ENCODE measurements around the gene ZNF423.

The ZNF423 gene

DNA sequence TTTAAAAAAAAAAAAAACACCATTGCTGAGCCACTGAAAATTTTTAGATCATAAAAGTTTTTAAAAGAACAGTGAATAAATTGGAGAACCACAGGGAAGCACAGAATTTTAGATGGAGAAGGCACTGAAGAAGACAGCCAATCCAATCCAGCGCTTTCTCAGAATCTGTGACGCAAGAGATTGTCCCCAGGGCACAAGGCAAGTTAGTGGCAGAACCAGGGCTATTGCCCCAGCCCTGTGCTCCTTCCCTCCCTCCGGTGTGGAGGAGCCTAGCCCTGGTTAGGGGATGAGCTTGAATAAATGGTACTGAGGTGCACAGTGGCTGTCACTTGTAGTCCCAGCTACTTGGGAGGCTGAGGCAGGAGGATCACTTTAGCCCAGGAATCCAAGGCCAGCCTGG is 108.3 kb downstream of the ZNF423 start:
- no peak for DNase-seq

DNA sequence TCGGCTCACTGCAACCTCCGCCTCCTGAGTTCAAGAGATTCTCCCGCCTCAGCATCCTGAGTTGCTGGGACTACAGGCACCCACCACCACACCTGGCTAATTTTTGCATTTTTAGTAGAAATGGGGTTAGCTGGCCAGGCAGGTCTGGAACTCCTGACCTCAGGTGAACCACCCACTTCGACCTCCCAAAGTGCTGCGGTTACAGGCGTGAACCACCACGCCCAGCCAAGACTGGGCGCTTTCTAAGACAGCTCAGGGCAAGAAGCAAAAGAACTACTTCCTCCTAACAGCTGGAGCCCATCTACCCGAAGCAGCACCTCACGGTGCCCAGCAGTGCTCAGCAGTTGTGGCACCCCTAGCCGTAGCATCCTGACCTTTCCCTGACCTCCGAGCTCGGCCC is 109.4 kb downstream of the ZNF423 start:
- no peak for DNase-seq

DNA sequence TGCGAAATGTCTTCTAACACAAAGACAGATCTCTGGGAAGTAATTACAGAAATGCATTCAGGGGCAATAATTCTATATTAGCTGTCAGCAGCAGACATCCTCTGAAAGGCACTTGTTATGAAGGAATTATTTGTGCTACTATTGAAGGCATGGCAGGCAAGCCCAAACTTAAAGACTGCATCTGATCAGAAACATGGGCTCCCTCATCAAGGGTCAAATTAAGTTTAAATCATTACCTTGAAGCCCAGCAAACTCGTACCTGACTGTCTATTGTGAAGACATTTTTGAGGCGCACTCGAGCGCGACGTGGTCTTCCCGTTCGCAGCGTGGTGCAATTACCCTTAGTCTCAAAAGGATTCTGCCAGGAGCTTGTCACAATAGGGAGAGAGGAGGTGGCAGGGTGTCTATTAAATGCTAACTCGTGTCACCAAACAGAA is 110.6 kb downstream of the ZNF423 start:
- no peak for DNase-seq

DNA sequence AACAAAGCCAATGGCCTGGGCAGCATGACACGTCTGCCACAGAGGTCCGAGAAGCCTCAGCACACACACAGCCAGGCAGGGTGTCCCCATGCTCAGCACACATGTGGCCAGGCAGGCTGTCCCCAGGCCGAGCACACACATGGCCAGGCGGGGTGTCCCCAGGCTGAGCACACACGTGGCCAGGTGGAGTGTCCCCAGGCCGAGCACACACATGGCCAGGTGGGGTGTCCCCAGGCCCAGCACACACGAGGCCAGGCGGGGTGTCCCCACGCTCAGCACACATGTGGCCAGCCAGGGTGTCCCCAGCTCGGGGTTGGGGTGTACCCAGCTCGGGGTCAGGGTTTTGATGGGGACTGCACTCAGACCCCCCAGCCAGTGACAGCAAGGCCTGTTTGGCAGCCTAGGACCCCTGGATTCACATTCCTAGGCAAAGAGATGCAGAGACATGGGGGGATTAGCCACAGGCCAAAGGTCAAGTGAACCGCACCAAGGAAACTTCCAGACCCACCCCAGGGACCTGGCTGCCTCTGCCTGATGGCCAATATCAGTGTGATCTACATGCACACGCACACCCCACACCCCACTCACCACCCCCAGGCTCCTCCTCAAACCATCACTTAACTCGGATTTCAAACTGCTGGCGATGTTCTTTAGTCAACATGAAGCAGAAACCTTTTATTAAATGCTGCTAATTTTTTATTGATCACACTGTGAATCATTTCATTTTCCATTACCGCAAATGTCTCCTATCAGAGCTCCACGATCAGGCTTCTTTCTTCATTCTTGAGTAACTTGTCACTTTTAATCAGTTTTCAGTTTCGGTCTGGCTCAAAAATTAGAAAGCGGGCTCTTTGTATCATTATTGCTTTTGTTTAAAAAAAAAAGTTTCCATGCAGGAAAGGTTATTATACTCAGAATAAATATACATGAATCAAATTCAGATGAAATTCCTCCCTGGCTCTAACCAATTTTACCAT is 111.4 kb downstream of the ZNF423 start:
- no peak for DNase-seq

DNA sequence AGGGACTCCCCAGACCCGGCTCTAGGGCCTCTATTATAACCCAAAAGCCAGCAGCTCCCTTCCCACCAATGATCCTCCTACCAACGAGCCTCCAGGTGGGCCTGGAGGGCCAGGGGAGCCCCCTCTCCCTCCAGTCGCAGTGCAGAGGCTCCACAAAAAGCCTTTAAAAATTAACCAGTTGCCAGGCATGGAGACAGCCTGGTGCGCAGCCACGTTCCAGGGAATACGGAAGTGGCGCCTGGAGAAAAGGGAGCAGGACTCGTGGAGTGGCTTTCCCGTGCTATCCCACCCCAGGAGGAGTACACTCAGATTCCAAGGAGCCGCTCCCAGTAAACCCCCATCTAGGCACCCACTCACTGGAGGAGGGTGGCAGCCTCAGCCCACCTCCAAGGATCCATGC is 112.3 kb downstream of the ZNF423 start:
- DNase-seq, result no peak

DNA sequence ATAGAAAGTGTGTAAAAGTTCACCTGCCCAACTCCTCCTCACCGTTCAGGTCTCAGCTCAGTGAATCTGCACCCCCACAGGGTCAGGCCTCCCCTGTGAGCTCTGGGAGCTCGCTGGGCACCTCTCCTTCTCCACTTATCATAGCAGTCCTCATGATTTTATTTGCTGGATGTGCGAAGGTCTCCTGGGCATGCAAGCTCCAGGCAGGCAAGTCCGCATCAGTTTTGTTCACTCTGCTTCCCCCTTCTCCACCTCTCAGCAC is 112.8 kb downstream of the ZNF423 start:
- no peak for DNase-seq

DNA sequence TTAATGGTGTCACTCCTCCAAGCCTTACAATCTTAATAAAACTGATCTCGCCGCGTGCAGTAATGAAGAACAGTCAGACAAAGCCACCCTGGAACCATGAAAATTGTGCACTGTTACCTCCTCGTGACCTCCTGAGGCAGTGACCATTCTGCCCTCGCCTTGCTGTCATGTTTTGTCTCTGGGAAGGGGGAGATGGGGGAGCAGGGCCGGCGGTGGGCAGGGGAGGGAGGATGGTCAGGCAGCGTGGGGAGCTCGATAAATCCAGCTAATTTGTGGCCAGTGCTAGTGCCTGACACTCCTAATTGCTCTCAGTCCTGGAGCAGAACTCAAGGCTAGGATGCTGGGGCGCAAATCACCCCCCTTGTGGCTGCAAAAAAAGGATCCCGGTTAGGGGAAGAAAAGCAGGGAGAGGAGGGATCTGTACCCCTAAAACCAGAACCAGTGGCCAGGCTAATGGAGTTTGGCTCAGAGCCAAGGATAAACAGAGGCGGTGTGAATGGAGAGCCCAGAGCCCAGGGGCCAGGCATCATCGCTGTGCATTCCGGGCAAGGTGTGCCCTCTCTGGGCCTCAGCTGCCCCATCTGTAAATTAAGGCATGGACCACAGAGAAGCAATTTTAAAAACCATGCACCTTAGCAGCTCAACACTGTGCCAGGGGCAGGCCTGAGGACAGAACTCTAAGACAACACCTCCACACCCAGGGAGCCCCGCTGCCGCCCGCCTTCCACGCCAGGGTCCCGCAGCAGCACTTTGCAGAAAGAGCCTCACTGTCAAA is 113.3 kb downstream of the ZNF423 start:
- DNase-seq, result no peak

DNA sequence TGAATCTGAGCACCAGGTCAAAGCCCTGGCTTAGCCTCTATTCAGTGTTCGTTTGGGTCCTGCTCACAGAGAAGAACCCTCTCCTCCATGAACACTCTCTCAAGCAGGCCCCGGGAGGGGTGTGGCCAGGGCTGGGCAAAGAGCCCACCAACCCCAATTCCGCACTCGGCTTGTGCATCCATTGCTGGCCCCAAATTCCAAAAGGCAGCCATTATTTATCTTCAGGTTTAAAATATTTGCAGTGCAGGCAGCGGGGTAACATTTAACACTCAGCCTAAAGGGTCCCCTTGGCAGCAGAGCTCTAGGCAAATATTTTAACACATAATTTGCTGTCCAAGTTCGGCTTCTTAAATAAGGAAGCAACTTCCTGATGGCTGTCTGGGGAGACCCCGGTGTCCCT is 115.7 kb downstream of the ZNF423 start:
- DNase-seq, result no peak

DNA sequence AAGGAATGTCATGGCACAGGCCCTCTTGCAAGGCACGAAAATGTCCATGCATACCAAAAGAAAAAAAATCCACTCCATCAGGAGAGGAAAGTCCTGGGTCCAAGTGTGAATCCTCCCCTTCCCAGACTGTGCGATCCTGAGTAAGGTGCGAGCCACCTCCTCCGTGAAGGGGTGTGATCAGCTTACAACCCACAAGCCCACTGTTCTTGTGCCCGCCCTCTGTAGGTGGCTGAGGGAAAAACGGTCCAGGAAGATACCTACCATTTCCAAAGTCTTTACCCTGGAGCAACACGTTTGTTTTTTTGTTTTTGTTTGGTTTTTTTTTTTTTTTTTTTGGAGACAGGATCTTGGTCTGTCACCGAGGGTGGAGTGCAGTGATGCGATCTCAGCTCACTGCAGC is 116.5 kb downstream of the ZNF423 start:
- DNase-seq, result no peak

DNA sequence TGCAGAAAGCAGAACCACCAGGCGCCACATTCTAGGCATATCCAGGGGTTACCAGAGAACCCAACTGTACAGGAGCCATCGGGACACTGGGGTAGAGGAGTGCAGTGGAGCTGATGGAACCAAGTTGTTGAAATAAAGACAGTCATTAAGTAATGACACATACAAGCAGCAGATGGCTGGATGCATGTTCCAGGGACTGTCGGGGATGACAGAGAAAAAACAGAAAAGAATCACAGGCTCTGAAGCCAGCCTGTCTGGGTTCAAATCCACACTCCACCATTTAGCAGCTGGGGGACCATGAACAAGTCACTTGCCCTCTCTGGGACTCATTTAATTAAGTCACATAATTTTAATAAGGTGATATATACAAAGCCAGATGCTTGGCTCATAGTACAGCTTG is 117.1 kb downstream of the ZNF423 start:
- no peak for DNase-seq

DNA sequence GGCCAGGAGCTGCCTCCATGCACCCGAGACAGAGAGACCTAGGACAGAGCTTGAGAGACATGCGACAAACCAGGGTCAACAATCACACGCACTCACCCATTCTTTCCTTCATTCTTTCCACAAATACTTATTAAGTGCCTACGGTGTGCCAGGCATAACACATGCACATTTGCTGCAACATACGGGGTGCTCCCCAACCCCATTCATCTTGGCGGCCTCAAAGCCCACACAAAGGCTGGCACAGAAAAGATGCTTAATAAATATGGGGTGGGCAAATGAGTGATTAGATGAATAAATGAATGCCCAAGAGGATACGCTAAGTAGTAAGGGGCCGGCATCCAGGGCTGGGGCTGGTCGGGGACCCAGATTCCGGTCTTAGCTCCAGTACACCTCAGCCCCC is 117.9 kb downstream of the ZNF423 start:
- no peak for DNase-seq

DNA sequence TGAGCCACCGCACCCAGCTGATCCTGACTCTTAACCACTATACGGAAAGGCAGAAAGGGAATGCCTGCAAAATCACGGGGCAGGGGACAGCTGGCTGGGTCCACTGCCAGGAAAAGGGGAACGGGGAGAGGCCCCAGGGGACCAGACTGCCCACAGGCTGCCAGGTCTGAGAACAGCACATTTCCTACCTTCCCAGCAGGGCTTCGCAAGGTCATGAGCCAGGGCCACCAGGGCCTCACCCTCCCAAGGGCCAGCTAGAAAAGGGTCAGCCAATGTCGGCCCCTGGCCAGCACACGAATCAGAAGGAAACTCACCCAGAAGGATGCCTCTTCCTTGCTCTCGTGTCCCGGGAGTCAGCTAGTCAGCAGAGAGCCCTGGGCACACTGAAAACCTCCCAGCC is 118.4 kb downstream of the ZNF423 start:
- no peak for DNase-seq

DNA sequence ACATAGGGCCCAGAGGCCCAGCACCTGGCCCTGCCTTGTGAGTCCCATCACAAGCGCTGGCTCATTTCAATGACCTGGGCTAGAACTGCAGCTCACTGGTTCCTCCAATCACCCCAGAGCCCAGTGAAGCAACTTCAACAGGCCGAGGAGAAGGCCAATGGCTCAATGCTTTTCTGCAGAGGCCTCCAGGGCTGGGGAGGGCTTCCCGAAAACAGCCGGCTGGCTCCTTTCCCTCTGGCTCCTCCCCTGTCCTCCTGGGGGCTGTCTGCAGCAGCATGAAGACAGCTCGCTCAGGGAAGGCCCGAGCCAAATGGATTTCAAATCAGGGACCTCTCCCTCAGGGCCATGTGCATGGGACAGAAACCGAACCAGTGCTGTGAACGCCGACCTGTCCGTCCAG is 121.6 kb downstream of the ZNF423 start:
- no peak for DNase-seq

DNA sequence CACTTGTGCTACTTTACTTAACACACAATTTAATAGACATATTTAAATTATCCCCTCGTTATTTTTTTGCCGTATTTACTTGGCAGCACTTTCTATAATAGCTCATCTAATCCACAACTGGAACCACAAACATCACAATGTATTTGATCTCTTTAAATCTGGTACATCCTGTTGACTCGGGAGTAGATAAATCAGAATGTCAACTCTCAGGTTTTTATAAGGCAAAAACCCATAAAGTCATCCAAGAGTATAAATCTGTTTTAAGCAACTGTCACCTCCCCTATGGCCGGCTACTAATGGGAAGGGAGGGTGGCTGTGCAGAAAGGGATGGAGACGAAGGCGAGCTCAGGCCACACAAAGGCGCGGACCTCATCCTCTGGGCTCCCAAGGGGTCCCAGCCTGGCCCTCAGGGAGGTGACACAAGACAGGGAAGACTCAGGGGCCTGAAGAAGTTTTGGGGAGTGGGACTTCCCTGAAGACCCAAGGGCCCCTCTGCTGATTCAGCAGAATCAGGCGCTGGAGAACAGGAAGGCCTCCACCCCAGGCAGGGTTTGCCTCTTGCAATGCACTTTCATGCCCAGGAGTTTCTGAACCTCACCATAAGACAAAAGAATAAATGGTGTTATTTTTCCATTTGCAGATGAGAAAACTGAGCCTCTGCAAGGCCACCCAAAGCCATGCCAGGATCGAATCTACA is 122.5 kb downstream of the ZNF423 start:
- no peak for DNase-seq

DNA sequence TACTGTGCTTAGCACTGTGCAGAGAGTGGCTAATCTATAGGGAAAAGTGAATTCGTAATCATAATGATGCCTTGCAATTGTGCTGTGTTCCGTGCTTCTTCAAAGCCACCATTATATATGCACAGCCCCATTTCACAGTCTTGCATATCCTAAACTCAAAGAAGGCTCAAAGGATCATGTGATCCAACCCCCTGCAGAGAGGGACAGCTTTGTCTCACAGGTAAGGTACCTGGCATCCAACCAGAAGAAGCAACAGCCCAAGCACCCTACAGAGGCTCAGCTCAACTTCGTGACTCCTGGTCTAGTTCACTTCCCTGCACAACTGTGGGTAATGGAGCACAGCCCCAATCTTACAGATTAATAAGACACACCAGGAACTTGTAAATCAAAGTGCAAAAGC is 124.0 kb downstream of the ZNF423 start:
- DNase-seq, result no peak

DNA sequence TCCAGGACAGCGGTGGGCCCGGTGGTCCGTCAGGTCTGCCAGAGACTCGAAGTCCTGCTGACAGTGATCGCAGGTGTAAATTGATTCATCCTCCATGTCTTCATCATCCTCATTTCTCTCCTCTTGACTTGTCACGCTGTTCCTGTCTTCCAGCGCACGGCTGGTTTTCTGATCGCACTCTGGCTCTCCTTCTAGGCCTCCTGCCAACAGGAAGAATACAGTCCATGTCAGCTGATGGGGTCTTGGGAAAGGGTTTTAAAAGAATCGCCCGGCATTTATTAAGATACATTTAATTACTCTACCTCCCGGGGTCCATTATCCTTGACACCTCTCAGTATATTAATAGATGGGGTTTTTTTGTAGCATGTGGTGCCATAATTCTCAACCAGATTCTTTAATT is 125.1 kb downstream of the ZNF423 start:
- no peak for DNase-seq

DNA sequence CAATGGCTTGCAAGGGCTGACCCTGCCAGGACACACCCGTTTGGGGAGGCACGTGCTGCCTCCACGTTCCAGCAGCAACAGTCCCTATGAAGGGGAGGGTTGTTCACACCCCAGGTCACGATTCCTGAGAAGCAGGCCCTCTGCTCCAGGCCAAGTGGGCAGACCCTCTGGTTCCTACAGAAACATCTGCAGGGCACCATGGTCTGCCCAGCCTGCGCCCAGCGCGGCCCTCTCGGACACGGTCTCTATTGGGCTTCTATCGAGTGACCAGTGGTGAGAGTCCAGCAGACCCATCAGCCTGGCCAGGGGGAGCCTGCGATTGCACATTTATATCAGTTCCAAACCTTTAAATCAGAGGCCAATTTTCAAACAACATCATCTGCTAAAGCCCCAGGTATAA is 128.3 kb downstream of the ZNF423 start:
- no peak for DNase-seq

DNA sequence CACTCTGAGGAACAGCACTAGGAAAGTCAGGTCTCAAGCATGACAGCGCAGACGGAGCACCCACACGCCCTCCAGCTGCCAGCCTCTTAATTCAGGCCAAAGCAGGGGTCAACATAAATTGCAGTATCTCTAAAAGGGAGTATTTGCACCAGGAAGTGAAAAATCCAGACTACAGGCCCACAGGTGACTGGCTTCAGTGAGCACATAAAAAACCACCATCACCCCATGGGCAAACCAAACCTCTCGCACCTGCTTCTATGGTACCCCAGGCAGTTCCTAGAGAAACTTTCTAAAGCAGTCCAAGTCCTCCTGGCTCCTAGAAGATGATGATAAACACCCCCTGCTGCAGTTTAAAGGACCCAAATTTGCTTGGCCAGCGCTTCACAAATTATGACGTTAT is 129.8 kb downstream of the ZNF423 start:
- no peak for DNase-seq

DNA sequence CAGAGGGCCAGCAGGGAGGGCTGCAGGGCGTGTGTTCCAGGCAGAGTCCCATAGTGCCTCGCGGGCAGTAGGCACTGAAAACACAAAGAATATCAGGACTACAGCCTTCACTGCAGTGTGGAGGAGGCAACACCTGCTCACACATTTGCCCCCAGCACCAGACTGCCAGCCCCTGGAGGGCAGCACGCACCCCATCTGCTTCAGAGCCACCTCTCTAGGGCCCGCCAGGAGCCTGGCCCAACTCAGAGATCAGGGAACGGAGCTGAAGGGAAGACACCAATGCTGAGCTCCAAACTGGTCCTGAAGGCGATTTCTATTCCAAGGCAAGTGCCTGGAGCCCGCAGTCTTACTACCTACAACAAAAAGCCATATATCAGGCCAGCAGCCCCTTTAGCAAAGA is 130.3 kb downstream of the ZNF423 start:
- no peak for DNase-seq

DNA sequence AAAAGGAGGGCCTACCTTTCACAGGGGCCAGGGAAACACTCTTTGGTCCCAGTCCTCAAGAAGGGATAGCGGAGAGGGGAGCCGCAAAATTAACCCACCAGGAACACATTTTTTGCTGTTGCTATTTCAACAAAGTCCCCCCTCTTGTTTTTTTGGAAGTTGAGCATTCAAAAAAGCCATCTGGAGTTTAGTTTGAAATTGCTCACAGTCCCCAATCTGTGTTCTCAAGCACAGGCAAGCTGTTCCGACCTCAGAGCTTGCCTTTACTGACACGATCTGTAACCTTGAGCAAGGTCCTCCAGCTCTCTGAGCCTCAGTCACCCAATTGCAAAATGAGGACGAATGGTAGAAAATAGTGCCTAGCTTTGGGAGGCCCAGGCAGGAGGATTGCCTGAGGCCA is 131.1 kb downstream of the ZNF423 start:
- no peak for DNase-seq

DNA sequence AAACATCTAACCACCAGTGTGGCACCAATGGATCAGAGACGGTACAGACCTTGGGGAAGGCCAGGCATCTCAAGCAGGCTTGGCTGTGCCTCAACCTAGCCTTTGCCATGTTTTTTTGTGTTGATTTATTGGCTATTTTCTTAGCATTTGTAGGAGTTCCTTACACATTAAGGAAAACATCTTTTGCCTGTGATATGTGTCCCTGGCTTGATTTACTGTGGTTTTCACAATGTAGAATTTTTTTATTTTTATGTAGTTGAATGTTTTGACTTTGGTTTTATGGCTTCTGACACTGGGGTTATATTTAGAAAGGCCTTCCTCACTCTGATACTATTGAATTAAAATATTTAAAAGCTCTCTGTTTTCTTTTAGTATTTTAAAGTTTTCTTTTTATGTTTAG is 132.6 kb downstream of the ZNF423 start:
- no peak for DNase-seq

DNA sequence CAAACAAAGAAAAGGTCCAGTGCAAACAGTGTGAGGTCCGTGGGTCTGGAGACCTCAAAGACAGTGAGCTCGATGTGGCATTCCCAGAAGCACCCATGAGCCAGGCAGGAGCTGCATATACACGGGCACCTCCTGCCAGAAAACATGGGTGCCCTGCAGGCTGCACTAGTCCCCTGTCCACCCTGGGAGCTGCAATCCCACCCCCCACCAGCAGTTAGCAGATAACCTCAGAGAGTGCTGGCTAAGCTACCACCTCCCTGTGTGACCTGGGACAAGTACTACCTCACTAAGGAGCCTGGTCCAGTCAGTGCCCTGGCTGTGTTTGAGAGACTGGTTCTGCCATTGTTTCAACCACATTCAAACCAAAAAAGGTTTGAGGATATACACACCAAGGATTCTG is 135.7 kb downstream of the ZNF423 start:
- no peak for DNase-seq

DNA sequence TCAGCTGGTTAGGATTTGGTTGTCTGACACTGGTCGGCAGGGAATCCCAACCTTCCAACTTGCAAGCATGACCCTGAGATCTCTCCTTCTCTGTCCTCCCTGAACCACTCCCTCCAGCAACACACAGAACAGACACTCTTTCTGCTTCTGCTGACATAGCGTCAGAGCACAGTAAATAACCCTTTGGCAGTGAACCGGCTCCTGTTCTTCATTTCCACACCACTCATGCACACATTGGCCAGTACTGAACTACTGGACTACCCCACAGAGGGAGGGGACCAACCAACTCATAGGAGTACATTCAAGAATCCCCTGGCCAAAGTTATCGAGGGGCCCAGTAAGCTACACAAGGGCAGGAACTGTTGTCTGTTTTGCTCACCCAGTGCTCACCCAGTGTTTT is 138.2 kb downstream of the ZNF423 start:
- DNase-seq, result no peak

Measured in T1000 (cell line).